Keratinocyte (primary cell): ENCODE measurements around the gene KIF5B.

Source experiments
- CTCF ChIP-seq, 3 experiments: IDR thresholded peaks in 1 of 3; conservative IDR thresholded peaks in 1 of 3; optimal IDR thresholded peaks in 1 of 3; 2 replicates in 2 of 3; 3 replicates in 1 of 3; pipeline versions ENCODE3 to v1.5.1; 2011; ENCODE audit warnings: low read length in 3 of 3, mild to moderate bottlenecking in 3 of 3, moderate library complexity in 2 of 3, control low read depth in 1 of 3, inconsistent platforms in 1 of 3; ENCODE audit not compliant: insufficient read depth in 2 of 3; ENCODE audit errors: extremely low read depth in 1 of 3
- EZH2 ChIP-seq: IDR thresholded peaks from one replicate; pipeline ENCODE4 v1.6.1; 2012; ENCODE audit warnings: inconsistent platforms, mild to moderate bottlenecking, low read length, moderate library complexity

- TF ChIP-seq EZH2 (no peak), CTCF (optimal IDR thresholded peaks at IDR 0.05 in 1 of 3, IDR thresholded peaks at IDR 0.05 in 1 of 3, conservative IDR thresholded peaks at IDR 0.05 in 1 of 3; ENCODE audit: extremely low read depth in 1 of 3, insufficient read depth in 2 of 3, low read length in 3 of 3) (no peak)
Observed at GRCh38 chr10:32047881-32048280, 8.3 kb downstream of the KIF5B start.
